AML-193 (cell line): ENCODE measurements around the gene ZNF488.

Source experiments
- DNase-seq, 2 experiments: peaks; one replicate each; lab custom pipeline; 2025; lab: John Stamatoyannopoulos, UW

Gene ZNF488

GRCh38 chr10:47349516-47349915, 34.6 kb downstream of the ZNF488 start:
- DNase-seq, result no peak

- DNase-seq, result no peak
Observed at GRCh38 chr10:47348661-47349470, 35.2 kb downstream of the ZNF488 start.

GRCh38 chr10:47348138-47348651, 35.9 kb downstream of the ZNF488 start, which contains the start of gene RBP3:
RBP3 (plus strand) TSS chr10:47348363; CDS start chr10:47348485, 122 bp downstream.
- no peak for DNase-seq

GRCh38 chr10:47347303-47347675, 36.8 kb downstream of the ZNF488 start:
- no peak for DNase-seq

- DNase-seq, result no peak
Observed at GRCh38 chr10:47346581-47347302, 37.4 kb downstream of the ZNF488 start.

- DNase-seq, result no peak
Observed at GRCh38 chr10:47344996-47345870, 38.9 kb downstream of the ZNF488 start.

GRCh38 chr10:47340608-47341170, 43.4 kb downstream of the ZNF488 start:
- peak in 1 of 2 experiments; percentile 1 for DNase-seq

- no peak for DNase-seq
Observed at GRCh38 chr10:47339759-47340607, 44.1 kb downstream of the ZNF488 start.

- no peak for DNase-seq
Observed at GRCh38 chr10:47339186-47339735, 44.8 kb downstream of the ZNF488 start.

GRCh38 chr10:47337310-47337709, 46.8 kb downstream of the ZNF488 start:
- no peak for DNase-seq

- no peak for DNase-seq
Observed at GRCh38 chr10:47336387-47337134, 47.5 kb downstream of the ZNF488 start.

GRCh38 chr10:47335906-47336305, 48.2 kb downstream of the ZNF488 start:
- no peak for DNase-seq

GRCh38 chr10:47334466-47335295, 49.4 kb downstream of the ZNF488 start:
- no peak for DNase-seq

- no peak for DNase-seq
Observed at GRCh38 chr10:47333532-47333931, 50.6 kb downstream of the ZNF488 start.

GRCh38 chr10:47332946-47333345, 51.1 kb downstream of the ZNF488 start:
- DNase-seq, result no peak

- DNase-seq, result no peak
Observed at GRCh38 chr10:47332371-47332770, 51.7 kb downstream of the ZNF488 start.

GRCh38 chr10:47331954-47332353, 52.1 kb downstream of the ZNF488 start:
- no peak for DNase-seq

- no peak for DNase-seq
Observed at GRCh38 chr10:47331491-47331890, 52.6 kb downstream of the ZNF488 start.

GRCh38 chr10:47330804-47331203, 53.3 kb downstream of the ZNF488 start:
- DNase-seq, result no peak
